ENCODE results near the gene PMPCA. TPM values are rescaled to one million over a fixed set of nuclear protein-coding genes. Genes with fewer than 3 reads are reported as not detected.

The PMPCA gene
- total and polyA plus RNA-seq, 2 of the 13 experiments (the other 11 are each of a cell fraction or from before 2014, with no cell fraction given) = 70.2 to 88.4 TPM

DNA sequence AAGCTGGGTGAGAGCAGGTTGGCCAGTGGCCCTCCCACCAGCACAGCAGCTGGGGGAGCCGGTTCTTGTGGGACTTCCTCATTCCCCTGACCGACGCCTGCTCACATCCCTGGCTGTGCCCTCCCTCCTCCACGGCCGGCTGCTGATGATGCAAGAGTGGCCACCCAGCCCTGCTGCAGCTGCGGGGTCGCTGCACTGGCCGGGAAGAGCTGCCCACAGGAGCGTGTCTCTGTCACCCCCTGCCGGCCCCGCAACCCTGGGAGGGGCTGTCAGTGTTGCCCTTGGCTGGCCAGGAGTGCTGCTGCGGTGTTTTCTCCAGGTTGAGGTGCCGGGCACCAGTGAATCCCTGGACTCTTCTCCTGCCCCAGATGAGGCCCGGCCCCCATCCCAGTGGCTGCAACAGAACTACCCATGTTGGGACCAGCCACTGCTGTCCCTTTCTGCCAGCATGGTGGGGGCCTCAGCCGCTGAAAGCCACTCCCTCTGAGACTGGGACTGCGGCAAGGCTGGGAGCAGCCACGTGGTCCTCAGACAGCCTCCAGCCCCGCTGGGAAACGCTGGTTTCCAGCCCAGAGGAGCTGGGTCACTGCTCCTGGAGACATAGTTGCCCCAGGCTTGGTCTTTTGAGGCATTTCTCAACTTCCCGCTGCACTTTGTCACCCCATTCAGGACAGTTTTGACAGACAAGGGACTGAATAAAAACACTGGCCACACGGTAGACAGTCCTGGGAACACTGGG, 37.7 kb upstream of the PMPCA start (continued):
- TF ChIP-seq, protein P1, sequence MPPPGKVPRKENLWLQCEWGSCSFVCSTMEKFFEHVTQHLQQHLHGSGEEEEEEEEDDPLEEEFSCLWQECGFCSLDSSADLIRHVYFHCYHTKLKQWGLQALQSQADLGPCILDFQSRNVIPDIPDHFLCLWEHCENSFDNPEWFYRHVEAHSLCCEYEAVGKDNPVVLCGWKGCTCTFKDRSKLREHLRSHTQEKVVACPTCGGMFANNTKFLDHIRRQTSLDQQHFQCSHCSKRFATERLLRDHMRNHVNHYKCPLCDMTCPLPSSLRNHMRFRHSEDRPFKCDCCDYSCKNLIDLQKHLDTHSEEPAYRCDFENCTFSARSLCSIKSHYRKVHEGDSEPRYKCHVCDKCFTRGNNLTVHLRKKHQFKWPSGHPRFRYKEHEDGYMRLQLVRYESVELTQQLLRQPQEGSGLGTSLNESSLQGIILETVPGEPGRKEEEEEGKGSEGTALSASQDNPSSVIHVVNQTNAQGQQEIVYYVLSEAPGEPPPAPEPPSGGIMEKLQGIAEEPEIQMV (CRISPR knock-in tag; IDR thresholded peaks at IDR 0.05; ENCODE audit: low read depth) = peak; percentile 79
- TF ChIP-seq, protein P2, sequence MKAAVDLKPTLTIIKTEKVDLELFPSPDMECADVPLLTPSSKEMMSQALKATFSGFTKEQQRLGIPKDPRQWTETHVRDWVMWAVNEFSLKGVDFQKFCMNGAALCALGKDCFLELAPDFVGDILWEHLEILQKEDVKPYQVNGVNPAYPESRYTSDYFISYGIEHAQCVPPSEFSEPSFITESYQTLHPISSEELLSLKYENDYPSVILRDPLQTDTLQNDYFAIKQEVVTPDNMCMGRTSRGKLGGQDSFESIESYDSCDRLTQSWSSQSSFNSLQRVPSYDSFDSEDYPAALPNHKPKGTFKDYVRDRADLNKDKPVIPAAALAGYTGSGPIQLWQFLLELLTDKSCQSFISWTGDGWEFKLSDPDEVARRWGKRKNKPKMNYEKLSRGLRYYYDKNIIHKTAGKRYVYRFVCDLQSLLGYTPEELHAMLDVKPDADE (CRISPR knock-in tag; IDR thresholded peaks at IDR 0.05) = no peak
- peak; percentile 63 for TF ChIP-seq MAZ (IDR thresholded peaks at IDR 0.05; ENCODE audit: borderline replicate concordance, low read depth, low read length)
- TF ChIP-seq MAZ (CRISPR knock-in tag; IDR thresholded peaks at IDR 0.05; ENCODE audit: low read depth) = peak; percentile 90
- TF ChIP-seq, protein P3, sequence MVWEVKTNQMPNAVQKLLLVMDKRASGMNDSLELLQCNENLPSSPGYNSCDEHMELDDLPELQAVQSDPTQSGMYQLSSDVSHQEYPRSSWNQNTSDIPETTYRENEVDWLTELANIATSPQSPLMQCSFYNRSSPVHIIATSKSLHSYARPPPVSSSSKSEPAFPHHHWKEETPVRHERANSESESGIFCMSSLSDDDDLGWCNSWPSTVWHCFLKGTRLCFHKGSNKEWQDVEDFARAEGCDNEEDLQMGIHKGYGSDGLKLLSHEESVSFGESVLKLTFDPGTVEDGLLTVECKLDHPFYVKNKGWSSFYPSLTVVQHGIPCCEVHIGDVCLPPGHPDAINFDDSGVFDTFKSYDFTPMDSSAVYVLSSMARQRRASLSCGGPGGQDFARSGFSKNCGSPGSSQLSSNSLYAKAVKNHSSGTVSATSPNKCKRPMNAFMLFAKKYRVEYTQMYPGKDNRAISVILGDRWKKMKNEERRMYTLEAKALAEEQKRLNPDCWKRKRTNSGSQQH (CRISPR knock-in tag; IDR thresholded peaks at IDR 0.05; ENCODE audit: low read depth) = 0 out of 2 replicates have a peak, but pooled peaks have one; percentile 28
- TF ChIP-seq ZNF605 (CRISPR knock-in tag; IDR thresholded peaks at IDR 0.05) = peak; percentile 62; the same call in 1 of the 2 replicates
- TF ChIP-seq SALL1 (CRISPR knock-in tag; IDR thresholded peaks at IDR 0.05) = peak; percentile 76
- TF ChIP-seq ZBTB38 (CRISPR knock-in tag; IDR thresholded peaks at IDR 0.05) = no peak
- TF ChIP-seq ZNF780A (CRISPR knock-in tag; IDR thresholded peaks at IDR 0.05) = no peak
- 0 out of 2 replicates have a peak, but pooled peaks have one; percentile 16 for TF ChIP-seq ZNF546 (CRISPR knock-in tag; conservative IDR thresholded peaks at IDR 0.05)
- TF ChIP-seq ZNF883 (CRISPR knock-in tag; IDR thresholded peaks at IDR 0.05; ENCODE audit: not compliant biosample characterization) = peak; percentile 7
- TF ChIP-seq, protein P4, sequence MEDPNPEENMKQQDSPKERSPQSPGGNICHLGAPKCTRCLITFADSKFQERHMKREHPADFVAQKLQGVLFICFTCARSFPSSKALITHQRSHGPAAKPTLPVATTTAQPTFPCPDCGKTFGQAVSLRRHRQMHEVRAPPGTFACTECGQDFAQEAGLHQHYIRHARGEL (CRISPR knock-in tag; IDR thresholded peaks at IDR 0.05) = peak; percentile 98
- TF ChIP-seq ZNF337 (CRISPR knock-in tag; IDR thresholded peaks at IDR 0.05; ENCODE audit: borderline replicate concordance, low read depth) = no peak
- TF ChIP-seq PHF21A (CRISPR knock-in tag; IDR thresholded peaks at IDR 0.05) = peak; percentile 47
- peak; percentile 58 for TF ChIP-seq DMAP1 (CRISPR knock-in tag; IDR thresholded peaks at IDR 0.05)
- TF ChIP-seq, protein P5, sequence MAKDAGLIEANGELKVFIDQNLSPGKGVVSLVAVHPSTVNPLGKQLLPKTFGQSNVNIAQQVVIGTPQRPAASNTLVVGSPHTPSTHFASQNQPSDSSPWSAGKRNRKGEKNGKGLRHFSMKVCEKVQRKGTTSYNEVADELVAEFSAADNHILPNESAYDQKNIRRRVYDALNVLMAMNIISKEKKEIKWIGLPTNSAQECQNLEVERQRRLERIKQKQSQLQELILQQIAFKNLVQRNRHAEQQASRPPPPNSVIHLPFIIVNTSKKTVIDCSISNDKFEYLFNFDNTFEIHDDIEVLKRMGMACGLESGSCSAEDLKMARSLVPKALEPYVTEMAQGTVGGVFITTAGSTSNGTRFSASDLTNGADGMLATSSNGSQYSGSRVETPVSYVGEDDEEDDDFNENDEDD (CRISPR knock-in tag; IDR thresholded peaks at IDR 0.05; ENCODE audit: borderline replicate concordance) = peak; percentile 54; the same call in 1 of the 2 replicates
- TF ChIP-seq TEAD2 (CRISPR knock-in tag; IDR thresholded peaks at IDR 0.05) = 0 out of 2 replicates have a peak, but pooled peaks have one; percentile 44
- peak; percentile 18; the same call in 1 of the 2 replicates for TF ChIP-seq ZSCAN21 (CRISPR knock-in tag; IDR thresholded peaks at IDR 0.05; ENCODE audit: borderline replicate concordance)
- TF ChIP-seq KDM2A (CRISPR knock-in tag; IDR thresholded peaks at IDR 0.05; ENCODE audit: borderline replicate concordance, low read depth) = peak; percentile 53; the same call in 1 of the 2 replicates
- peak; percentile 33; the same call in 1 of the 3 replicates for TF ChIP-seq MXI1 (IDR thresholded peaks at IDR 0.05; ENCODE audit: borderline replicate concordance, low read depth, low read length)
- TF ChIP-seq RXRB (CRISPR knock-in tag; IDR thresholded peaks at IDR 0.05; ENCODE audit: borderline replicate concordance) = peak; percentile 61; the same call in 1 of the 2 replicates
- peak; percentile 80; the same call in 1 of the 2 replicates for TF ChIP-seq HOXA3 (CRISPR knock-in tag; IDR thresholded peaks at IDR 0.05)
- no peak for TF ChIP-seq LCORL (IDR thresholded peaks at IDR 0.05)
- peak; percentile 64 for TF ChIP-seq LCORL (CRISPR knock-in tag; IDR thresholded peaks at IDR 0.05)

Data from HepG2 (cell line).